GM21717 (cell line): ENCODE data around the gene SDHC.
"Not testable (repeated sequence)": the region's sequence is repeated elsewhere in the genome, so short reads cannot be mapped to it uniquely, and the experiment has no call there.

Experiments
- ATAC-seq: cut with Tn5 transposase; IDR thresholded peaks from one replicate; pipeline ENCODE4 v1.9.1; 2021; ENCODE audit warnings: mild to moderate bottlenecking, moderate library complexity; ENCODE audit not compliant: unreplicated experiment

SDHC gene

GRCh38 chr1:161381707-161382106 lies 67.5 kb downstream of the SDHC start:
- ATAC-seq, result no peak

GRCh38 chr1:161382214-161383019 lies 68.2 kb downstream of the SDHC start:
- ATAC-seq, result no peak

DNA sequence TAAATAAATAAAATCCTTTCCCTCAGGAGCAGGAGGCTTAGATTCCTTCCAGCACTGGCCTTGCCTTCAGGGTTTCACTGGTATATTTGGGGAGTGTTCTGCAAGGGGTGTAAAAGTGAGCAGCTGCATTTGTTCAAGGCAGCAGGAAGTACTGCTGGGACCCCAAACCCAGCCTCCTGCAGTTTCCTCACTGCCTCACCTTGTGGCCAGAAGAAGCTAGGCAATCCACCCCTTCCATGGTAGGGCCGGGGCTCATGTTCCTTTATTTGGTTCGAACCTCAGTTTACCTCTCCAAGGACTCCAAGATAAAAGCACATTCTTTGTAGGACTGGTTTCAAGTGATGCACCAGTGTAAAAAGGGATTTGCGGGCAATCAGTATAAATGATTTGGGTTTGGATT lies 74.5 kb downstream of the SDHC start:
- no peak for ATAC-seq

- not testable (repeated sequence) for ATAC-seq
Observed at GRCh38 chr1:161389158-161389557, 75.0 kb downstream of the SDHC start.

GRCh38 chr1:161389691-161390558 lies 75.7 kb downstream of the SDHC start:
- ATAC-seq, result peak; percentile 63

- no peak for ATAC-seq
Observed at GRCh38 chr1:161390559-161390858, 76.3 kb downstream of the SDHC start.

DNA sequence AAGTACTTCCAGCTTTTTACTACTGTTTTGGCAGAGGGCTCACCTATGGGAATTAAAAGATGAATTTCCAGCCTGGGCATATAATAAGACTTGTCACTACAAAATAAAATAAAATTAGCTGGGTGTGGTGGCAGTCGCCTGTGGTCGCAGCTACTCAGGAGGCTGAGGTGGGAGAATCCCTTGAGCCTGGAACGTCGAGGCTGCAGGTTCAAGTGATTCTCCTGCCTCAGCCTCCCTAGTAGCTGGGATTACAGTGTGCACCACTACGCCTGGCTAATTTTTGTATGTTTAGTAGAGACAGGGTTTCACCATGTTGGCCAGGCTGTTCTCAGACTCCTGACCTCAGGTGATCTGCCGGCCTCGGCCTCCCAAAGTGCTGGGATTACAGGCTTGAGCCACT lies 77.0 kb downstream of the SDHC start:
- not testable (repeated sequence) for ATAC-seq

DNA sequence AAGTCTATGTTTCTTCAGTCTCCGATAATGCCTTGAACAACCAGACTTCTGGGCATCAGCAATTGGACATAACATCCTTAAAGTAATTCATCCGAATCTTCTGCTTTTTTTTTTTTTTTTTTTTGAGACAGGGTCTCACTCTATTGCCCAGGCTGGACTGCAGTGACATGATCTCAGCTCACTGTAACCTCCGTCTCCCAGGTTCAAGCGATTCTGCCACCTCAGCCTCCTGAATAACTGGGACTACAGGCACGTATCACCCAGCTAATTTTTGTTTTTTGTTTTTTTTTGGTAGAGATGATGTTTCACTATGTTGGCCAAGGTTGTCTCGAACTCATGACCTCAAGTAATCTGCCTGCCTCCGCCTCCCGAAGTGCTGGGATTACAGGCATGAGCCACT lies 77.4 kb downstream of the SDHC start:
- ATAC-seq, result no peak

DNA sequence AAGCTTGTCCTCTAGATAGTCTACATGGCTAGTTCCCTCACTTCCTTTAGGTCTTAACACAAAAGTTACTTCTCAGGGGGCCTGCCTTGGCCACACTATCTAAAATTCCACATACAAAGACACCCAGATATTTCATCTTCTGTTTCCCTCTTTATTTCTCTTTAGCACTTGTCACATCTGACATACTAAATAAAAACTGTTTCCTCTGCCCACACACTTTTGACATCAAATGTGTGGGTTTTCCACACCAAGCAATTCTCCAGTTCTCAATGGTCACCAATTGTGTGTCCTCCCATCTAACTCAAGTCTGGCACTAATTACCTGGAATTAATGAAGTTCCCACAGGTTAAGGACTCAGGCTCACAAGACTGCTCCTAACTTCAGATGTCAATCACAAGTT lies 79.0 kb downstream of the SDHC start:
- ATAC-seq, result no peak

GRCh38 chr1:161397038-161397437 lies 82.9 kb downstream of the SDHC start:
- ATAC-seq, result not testable (repeated sequence)

GRCh38 chr1:161398900-161399256 lies 84.7 kb downstream of the SDHC start:
- ATAC-seq, result peak; percentile 5

- peak; percentile 68 for ATAC-seq
Observed at GRCh38 chr1:161399257-161399998, 85.2 kb downstream of the SDHC start.

- no peak for ATAC-seq
Observed at GRCh38 chr1:161402446-161402845, 88.3 kb downstream of the SDHC start.

- ATAC-seq, result no peak
Observed at GRCh38 chr1:161404051-161404597, 89.9 kb downstream of the SDHC start.

DNA sequence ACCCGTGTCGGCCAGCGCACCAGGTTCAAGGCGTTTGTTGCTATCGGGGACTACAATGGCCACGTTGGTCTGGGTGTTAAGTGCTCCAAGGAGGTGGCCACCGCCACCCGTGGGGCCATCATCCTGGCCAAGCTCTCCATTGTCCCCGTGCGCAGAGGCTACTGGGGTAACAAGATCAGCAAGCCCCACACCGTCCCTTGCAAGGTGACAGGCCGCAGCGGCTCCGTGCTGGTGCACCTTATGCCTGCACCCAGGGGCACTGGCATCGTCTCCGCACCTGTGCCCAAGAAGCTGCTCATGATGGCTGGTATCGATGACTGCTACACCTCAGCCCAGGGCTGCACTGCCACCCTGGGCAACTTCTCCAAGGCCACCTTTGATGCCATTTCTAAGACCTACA lies 92.4 kb downstream of the SDHC start:
- not testable (repeated sequence) for ATAC-seq

DNA sequence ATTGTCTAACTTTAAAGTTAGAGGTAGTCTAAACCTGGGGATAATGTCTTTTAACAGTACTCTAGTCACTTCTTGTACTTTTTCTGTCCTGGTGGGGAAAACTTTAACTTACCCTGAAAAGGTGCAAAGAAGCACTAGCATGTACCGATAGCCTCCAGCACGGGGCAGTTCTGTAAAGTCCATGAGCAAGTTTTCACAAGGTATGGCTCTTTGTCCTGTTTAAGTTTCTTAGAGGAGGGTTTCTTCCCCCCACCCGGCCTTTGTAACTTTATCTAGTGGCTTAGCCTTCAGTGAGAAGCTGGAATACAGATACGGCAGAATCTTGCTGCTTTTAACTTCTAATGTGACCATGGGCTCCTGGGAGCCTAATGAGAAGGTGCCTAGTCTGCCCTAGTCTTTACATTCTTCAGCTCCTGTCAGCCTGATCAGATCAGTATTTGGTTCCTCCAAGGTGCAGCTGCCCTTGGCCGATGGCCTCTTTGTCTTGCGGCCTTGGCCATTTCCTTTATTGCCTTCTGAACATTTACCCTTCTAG lies 93.3 kb downstream of the SDHC start:
- no peak for ATAC-seq

DNA sequence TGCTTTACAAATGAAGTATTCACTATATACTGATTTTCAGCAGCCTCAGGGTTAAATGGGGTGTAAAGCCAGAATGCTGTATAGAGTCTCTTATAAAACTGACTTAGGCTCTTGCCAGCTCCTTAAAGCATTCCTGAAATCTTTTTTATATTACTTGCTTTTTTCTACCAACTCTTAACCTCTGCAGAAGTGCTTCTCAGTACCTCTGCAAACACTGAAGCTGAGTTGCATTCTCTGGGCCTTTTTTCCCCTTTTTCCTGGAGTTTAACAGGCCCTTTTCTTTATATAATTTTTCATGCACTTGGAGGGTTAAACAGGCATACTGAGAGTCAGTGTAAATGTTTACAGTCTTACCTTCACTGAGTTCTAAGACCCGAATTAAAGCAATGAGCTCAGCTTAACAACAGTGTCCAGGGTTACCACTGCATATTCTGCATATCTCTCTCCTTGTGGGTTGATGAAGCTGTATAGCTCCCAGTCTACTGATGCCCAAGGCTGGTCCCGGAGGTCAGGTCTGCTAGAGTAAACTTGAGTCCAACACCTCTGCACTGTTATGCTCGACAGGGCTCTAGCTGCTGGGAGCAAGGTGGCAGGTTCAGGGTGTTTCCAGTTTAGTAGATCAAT lies 94.4 kb downstream of the SDHC start:
- no peak for ATAC-seq

DNA sequence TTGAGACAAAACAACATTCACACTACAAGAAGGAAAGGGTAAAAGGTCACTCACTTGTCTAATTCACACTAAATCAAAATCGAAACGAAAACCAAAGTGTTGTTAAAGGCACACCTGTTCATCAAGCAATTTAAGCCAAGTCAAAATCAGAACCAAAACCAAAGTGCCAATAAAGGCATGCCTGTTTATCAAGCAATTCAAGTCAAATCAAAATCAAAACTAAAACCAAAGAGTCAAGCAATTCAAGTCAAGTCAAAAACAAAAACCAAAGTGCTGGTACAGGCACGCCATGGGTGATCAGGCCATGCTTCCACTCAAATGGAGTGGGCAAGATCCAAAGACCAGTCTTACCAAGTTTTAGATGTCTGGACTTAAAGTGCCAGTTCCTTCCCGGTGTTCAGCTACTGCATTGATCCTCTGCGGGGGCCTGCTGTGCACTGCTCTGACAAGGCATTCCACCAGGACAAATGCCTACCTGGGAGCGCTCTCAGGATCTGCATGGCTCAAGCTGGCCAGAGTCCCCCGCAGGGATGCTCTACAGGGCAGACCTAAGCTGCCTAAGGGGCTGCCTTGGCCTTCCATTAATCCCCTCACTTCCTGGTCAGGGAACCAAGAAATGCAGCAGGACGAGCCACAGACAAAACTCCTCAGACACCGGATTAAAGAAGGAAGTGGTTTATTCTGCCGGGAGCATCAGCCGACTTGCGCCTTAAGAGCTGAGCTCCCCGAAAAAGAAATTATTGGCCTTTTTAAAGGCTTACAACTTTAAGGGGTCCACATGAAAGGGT lies 95.9 kb downstream of the SDHC start:
- not testable (repeated sequence) for ATAC-seq

DNA sequence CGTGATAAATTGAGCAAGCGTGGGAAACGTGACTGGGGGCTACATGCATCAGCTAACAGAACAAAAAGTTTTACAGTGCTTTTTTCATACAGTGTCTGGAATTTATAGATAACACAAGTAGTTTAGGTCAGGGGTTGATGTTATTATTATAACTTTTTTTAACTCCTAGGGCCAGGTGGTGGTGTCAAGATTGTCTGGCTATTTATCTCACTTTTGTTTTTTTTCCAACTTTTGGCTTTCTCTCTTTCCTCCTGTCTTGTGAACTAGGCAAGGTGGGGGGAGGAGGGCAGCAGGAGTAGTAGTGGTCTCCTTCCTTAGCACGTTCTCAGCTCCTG lies 96.4 kb downstream of the SDHC start:
- ATAC-seq, result not testable (repeated sequence)
